ENCODE data around the gene LILRA1. TPM values are rescaled to one million over a fixed set of nuclear protein-coding genes. Genes with fewer than 3 reads are reported as not detected.
"Not testable (repeated sequence)": the region's sequence is repeated elsewhere in the genome, so short reads cannot be mapped to it uniquely, and the experiment has no call there.

LILRA1 gene
- total RNA-seq, 1 donor from 2014 or later: not detected

DNA sequence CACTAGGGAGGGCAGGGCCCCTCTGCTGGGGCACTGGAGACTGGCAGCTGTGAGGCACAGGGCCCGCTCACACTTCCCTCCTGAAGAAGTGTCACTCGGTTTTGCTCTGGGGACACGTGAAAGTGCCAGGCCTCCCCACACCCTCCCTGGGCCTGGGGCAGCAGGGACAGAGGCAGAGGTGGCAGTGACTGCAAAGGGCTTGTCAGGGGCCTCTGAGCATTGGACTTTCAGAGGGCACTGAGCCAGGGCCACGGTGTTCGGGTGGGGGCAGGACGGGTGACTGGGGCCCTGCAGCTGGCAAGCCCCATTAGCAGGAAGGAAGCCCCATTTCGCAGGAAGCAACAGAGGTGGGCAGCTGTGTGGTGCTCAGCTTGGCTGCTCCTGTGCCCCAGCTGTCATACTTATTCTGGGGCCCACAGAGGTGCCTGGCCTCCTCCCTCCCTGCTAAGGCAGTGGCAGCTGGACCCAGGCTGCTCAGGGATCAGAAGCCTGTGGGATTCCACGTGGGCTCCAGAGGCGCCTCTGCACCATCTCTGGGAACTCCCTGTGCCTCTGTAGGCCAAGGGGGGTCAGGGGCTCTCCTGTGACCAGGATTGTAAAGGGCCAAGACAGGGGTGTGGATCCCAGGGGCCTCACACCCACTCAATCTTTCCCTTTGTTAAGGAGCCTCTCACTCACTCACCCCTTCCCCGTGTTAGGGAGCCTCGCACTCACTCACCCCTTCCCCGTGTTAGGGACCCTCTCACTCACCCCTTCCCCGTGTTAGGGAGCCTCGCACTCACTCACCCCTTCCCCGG lies 31.7 kb downstream of the LILRA1 start:
- not testable (repeated sequence) for DNase-seq (ENCODE audit: low read depth)

DNA sequence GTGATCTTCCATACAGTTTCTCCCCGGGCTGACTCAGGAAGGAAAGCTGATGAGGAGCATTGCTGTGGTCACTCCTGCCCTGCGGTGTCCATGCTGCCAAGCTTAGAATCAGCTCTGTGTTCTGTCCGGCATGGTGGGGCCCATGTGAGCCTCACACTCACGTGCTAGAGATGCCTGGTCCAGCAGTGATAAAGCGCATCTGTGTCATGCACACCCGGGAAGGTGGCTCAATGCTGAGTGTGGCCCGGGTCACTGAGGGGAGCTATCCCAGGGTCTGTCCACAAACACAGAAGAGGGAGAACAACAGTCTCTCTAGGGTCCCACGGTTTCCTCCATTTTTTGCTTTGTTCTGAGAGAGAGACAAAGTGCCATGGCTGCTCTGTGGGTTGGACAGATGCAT lies 33.3 kb downstream of the LILRA1 start:
- DNase-seq (ENCODE audit: low read depth): no peak

DNA sequence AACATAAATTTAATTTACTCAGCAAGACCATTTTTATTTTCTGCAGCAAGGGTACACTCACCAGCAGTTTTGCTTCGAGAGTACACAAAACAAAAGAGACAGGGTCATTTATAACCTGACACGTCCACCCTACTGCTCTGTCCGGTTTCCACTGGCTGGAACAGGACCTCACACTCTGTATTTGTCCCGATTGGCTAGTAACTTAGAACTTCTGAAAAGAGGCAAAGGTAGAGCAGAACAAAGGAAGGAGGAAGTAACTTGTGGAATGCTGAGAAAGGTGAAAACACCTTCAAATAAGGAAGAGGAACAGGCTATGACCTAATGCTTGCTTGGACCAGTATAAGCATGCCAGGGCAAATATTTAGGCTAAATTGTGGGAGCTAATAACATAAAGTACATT lies 34.5 kb downstream of the LILRA1 start:
- DNase-seq (ENCODE audit: low read depth): not testable (repeated sequence)

DNA sequence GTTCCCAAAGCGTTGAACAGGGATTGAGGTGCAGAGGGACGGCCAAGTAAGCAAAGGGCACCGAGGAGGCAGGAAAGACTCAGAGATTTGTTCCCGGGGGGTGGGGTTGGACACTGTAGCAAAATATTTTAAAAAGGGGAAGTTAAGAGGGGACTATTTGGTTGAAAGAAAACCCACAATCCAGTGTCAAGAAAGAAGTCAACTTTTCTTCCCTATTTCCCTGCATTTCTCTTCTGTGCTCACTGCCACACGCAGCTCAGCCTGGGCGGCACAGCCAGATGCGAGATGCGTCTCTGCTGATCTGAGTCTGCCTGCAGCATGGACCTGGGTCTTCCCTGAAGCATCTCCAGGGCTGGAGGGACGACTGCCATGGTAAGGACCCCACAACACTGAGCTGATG lies 36.8 kb downstream of the LILRA1 start, which contains the start of gene LILRB1:
LILRB1 (plus strand) TSS at position 223 of the 400 bp plus-strand sequence. CDS start 590 bp downstream, outside the sequence.
- not testable (repeated sequence) for DNase-seq (ENCODE audit: low read depth)

DNA sequence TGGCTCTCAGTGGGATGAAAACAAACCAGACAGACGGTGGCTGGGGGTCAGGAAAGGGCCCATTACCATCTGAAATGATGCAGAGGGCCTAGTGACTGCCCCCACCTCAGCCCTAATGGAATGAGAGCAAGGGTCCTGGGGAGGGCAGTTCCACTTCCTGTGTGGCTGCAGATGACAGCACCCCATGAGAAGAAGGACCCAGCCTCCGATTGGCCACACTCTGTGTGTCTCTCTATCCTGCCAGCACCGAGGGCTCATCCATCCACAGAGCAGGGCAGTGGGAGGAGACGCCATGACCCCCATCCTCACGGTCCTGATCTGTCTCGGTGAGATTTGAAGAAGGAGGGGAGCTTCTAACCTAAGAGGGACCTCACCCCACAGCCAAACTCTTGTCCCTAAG lies 37.4 kb downstream of the LILRA1 start:
- DNase-seq (ENCODE audit: low read depth): no peak

DNA sequence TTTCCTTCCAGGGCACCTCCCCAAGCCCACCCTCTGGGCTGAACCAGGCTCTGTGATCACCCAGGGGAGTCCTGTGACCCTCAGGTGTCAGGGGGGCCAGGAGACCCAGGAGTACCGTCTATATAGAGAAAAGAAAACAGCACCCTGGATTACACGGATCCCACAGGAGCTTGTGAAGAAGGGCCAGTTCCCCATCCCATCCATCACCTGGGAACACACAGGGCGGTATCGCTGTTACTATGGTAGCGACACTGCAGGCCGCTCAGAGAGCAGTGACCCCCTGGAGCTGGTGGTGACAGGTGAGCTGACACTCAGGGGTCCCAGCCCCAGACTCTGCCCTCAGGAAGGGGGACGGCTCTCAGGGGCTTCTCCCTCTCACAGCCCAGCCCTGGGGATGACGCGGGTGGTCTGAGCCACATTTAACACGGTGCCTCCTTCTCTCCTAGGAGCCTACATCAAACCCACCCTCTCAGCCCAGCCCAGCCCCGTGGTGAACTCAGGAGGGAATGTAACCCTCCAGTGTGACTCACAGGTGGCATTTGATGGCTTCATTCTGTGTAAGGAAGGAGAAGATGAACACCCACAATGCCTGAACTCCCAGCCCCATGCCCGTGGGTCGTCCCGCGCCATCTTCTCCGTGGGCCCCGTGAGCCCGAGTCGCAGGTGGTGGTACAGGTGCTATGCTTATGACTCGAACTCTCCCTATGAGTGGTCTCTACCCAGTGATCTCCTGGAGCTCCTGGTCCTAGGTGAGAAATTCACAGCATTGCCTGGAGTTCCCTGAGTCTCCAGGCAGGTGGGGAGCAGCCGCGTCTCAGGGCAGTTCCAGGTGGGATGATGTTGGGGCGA lies 38.3 kb downstream of the LILRA1 start:
- DNase-seq (ENCODE audit: low read depth): not testable (repeated sequence)

DNA sequence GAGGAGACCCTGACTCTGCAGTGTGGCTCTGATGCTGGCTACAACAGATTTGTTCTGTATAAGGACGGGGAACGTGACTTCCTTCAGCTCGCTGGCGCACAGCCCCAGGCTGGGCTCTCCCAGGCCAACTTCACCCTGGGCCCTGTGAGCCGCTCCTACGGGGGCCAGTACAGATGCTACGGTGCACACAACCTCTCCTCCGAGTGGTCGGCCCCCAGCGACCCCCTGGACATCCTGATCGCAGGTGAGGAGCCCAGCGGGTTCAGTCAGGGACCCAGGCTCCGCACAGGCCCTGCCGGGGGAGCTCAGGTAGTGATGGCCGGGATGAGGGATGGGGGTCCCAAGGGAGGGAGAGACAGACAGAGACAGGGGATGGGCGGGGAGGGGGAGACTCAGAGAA lies 39.1 kb downstream of the LILRA1 start:
- DNase-seq (ENCODE audit: low read depth): not testable (repeated sequence)

DNA sequence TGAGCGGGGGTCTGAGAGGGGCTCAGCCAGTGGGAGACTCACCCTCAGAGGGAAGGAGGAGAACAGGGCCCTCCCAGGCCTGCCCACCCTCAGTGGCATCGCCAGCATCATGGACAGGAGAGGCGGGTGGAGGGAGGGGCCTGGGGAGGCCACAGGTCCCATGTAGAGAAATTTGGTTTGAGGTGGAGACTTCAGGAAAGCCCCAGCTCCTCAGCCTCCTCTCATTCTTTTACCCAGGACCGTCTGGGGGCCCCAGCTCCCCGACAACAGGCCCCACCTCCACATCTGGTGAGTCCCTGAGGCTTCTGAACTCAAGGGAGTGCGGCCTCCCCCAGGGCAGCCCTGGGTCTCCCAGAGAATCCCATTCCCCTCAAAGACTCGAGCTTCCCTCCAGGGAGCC lies 40.0 kb downstream of the LILRA1 start:
- DNase-seq (ENCODE audit: low read depth): no peak

DNA sequence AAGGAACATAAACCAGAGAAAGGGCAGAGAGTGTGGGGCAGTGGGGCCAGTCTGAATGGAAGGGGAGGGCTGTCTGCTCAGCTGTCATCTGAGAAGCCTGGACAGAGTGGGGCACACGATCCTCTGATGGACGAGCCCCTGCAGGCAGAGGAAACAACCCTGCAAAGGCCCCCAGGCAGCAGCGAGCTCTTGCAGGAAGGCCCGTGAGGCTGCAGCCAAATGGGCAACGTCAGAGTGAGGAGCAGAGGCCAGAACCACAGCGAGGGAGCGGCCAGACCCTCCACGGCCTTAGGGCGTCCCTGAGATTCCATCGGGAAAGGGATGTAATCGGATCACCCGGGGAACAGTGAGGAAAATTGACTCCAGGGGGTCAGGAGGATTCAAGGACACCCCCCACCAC lies 42.6 kb downstream of the LILRA1 start:
- not testable (repeated sequence) for DNase-seq (ENCODE audit: low read depth)

DNA sequence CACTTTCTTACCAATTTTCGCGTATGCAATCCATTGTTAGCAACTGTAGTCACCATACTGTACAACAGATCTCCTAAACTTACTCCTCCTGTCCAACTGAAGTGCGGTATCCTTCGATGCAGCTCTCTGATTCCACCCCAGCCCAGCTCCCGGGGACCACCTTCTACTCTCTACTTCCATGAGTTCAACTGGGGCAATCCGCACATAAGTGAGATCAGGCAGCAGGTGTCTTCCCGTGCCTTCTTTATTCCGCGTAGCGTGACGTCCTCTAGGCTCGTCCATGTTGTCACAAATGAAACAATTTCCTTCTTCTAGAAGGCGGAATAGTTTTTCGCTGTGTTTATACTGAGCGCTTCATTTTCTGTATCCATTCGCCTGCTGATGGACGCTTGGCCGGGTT lies 45.3 kb downstream of the LILRA1 start:
- DNase-seq (ENCODE audit: low read depth): no peak

DNA sequence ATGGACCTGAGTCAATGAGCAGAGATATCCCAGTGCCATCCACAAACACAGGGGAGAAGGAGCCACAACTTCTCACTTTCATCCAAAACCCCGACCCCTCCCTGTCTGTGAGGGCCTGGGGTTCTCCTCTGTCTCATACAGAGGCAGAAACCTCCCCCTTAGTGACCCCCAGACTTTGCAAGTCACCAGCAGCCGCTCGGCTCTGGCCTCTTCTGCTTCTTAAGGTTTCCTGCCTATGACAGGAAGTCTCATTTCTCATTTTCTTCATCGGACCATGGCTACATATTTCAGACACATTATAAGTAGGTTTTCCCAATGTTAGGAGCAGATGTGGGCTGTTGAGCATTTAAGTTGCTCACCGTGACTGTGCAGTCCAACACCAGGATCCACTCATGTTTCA lies 49.5 kb downstream of the LILRA1 start:
- not testable (repeated sequence) for DNase-seq (ENCODE audit: low read depth)

DNA sequence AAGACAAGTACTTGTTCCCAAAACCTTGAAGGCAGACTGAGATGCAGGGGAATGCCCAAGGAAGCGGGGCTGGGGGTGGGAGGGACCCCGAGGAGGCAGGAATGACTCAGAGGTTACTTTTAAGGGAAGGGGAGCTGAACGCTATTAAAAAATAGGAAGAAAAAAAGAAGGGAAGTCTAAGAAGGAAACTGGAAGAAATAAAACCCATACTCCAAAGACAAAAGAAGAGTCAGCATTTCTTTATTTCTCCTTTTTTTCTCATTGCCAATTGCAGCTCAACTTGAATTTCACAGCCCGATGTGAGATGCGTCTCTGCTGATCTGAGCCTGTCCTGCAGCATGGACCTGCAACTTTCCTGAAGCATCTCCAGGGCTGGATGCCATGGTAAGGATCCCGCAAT lies 50.2 kb downstream of the LILRA1 start:
- not testable (repeated sequence) for DNase-seq (ENCODE audit: low read depth)

DNA sequence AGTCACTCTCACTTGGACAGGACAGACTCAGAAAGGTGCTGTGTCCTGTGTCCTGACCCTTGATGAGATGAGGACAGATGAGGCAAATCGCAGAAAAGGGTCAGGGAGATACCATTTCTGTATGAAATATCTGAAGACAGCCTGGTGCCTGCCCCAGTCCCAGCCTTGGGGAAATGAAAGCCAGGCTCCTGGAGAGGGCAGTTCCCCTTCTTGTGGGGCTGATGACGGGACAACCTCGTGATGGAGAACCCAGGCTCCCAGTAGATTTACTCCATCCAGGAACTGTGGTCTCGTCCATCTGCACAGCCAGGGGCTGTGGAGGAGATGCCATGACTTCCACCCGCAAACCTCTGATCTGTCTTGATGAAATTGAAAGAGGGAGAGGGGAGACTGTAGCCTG lies 50.6 kb downstream of the LILRA1 start:
- DNase-seq (ENCODE audit: low read depth): no peak

DNA sequence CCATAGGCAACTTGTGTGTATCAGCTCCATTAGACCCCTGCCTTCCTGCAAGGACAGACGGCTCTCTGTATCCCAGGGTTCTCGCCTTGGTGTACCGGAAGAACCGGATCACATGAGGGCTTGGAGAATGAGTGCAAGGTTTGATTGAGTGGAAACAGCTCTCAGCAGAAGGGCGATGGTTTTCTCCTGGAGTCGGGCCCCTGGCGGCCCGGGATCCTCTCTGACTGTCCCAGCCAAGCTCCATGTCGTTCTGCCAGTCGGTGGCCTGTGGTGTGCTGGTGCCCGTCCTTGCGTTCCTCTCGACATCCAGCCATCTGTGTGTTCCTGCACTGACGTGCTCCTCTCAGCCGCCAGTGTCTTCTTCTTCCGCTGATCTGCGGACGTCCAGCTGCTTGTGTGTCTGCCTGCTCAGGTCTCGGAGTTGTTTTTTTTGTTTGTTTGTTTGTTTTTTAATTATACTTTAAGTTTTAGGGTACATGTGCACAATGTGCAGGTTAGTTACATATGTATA lies 53.0 kb downstream of the LILRA1 start:
- no peak for DNase-seq (ENCODE audit: low read depth)

DNA sequence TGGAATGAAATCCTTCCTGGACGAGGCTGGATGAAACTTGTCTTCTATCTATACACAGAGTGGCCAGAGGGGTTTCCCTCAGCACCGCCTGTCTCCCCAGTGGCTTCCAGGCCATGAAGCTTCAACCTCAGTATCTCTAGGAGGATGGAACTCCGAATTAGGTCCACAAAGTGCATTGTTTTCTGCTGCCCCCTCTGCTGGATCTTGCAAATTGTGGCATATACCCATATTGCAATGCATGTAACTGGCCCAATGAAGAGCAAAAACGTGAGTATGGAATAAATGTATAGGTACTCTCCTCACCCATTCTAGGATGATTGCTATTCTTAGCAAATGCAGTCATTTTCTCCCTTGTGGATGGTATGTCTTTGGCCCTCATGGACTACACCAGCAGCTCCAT lies 54.7 kb downstream of the LILRA1 start:
- DNase-seq (ENCODE audit: low read depth): no peak

DNA sequence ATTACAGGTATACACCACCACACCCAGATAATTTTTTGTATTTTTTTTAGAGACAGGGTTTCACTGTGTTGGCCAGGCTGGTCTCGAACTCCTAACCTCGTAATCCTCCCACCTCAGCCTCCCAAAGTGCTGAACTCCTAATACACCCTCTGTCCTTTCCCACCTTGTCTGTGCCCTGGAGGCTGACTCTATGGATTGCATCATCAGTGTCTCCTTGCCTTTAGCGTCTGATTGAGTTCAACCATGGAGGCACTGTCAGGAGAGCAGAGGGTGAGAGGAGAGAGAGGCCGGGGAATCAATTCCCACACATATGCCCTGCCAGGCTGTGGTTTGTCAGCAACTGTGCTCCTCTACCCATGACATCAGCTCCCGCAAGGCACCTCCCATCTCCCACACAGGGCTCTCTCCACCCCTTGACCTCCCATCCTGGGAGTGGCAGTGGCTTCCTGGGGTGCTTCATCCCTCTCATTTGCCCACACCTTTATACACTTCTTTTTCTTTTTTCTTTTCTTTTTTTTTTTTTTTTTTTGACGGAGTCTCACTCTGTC lies 56.8 kb downstream of the LILRA1 start:
- no peak for DNase-seq (ENCODE audit: low read depth)

Other genes starting within 250 kb of the LILRA1 start
- gene LAIR1, start 228.7 kb upstream of the LILRA1 start, total RNA-seq: not detected in 2 replicates
- not detected in 2 replicates for gene TTYH1, start 178.2 kb upstream of the LILRA1 start, total RNA-seq
- gene LENG8, start 144.4 kb upstream of the LILRA1 start, total RNA-seq: 26.7 and 52.5 TPM in 2 replicates
- gene LENG9, start 129.9 kb upstream of the LILRA1 start, total RNA-seq: 7.7 and 9.6 TPM in 2 replicates
- gene CDC42EP5, start 120.3 kb upstream of the LILRA1 start, total RNA-seq: 4.7 and 26.7 TPM in 2 replicates
- gene LAIR2, start 90.8 kb upstream of the LILRA1 start, total RNA-seq: not detected in 2 replicates
- not detected in 2 replicates for gene LILRA2, start 19.8 kb upstream of the LILRA1 start, total RNA-seq
- not detected in 2 replicates for gene LILRB1, start 36.9 kb downstream of the LILRA1 start, total RNA-seq
- not detected in 2 replicates for gene LILRB4, start 69.4 kb downstream of the LILRA1 start, total RNA-seq
- gene KIR3DL3, start 130.8 kb downstream of the LILRA1 start, total RNA-seq: not detected in 2 replicates
- gene KIR2DL3, start 144.9 kb downstream of the LILRA1 start, total RNA-seq: not detected in 2 replicates
- not detected in 2 replicates for gene KIR2DL1, start 176.2 kb downstream of the LILRA1 start, total RNA-seq
- gene KIR2DL4, start 210.0 kb downstream of the LILRA1 start, total RNA-seq: not detected in 2 replicates
- not detected in 2 replicates for gene KIR3DL1, start 222.8 kb downstream of the LILRA1 start, total RNA-seq
- gene KIR2DS4, start 239.0 kb downstream of the LILRA1 start, total RNA-seq: not detected in 2 replicates

Data from renal cortical epithelial cell (primary cell).